ENCODE measurements around the gene VEGFB.

VEGFB gene

GRCh38 chr11:64263021-64263946 lies 28.9 kb downstream of the VEGFB start:
- DNase-seq, result no peak

- DNase-seq, result no peak
Observed at GRCh38 chr11:64263947-64264317, 29.5 kb downstream of the VEGFB start.

GRCh38 chr11:64264371-64264852 lies 30.0 kb downstream of the VEGFB start:
- DNase-seq, result no peak

DNA sequence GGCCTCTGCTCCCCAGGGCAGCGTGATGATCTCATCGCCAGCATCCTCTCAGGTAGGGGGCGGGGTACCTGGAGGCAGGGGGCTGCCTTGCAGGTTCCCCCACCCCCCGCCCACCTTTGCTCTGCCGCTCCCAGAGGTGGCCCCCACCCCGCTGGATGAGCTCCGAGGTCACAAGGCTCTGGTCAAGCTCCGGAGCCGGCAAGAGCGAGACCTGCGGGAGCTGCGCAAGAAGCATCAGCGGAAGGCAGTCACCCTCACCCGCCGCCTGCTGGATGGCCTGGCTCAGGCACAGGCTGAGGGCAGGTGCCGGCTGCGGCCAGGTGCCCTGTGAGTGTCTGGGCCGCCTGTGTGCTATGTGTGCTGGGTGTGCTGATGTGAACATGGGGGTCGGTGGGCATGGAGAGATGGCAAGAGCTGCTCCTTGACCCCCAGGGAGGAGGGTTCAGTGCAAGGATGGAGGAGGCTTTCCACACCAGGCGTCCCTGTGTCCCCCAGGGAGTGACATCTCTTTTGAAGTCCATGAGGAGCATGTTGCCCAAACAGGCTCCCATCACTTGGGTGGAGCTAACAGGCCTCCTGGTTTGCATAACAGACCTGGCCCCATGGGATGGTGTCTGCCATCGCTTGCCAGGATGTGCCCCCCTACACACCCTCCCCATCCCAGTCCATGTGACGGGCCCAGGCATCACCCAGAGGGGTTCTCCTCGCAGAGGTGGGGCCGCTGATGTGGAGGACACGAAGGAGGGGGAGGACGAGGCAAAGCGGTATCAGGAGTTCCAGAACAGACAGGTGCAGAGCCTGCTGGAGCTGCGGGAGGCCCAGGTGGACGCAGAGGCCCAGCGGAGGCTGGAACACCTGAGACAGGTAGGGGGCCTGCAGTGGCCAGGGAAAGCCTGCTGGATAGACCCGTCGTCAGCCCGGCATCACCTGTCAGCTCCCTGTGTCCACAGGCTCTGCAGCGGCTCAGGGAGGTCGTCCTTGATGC lies 31.1 kb downstream of the VEGFB start:
- DNase-seq, result no peak

- no peak for DNase-seq
Observed at GRCh38 chr11:64266339-64266738, 32.0 kb downstream of the VEGFB start.

GRCh38 chr11:64267207-64267945 lies 33.0 kb downstream of the VEGFB start:
- no peak for DNase-seq

GRCh38 chr11:64268025-64268892 lies 33.9 kb downstream of the VEGFB start:
- peak; percentile 76 for DNase-seq

DNA sequence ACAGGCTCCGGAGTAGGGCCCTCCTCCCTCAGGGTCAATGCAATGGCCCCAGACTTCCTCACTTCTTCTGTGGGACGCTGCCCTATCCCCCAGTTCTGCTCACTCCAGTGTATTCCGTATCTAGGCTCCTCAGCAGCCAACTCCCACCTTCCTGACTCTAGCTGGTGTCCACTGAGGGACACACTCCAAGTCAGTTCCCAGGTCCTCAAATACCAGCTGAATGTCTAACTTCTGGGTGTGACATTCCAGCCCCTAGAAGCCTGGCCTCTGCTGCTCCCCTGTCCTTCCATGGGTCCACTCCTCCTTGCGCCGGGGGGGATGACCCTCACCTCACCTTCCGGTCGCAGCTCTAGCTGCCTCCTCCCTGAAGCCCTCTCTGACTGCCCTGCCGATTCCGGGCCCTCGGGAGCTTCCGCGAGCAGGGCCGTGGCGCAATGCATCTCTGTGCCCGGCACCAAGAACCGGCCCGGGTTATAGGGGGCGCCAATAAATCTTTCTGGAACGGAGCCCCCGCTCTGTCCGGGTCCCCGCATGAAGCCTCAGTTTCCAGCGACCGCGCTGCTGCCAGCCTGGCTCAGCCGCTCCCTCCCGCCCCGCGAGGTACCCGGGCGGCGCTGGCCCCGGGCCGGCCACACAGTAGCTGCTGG lies 34.6 kb downstream of the VEGFB start:
- DNase-seq, result peak; percentile 76

- DNase-seq, result peak; percentile 100
Observed at GRCh38 chr11:64269540-64270220, 35.3 kb downstream of the VEGFB start.

GRCh38 chr11:64275031-64275800 lies 40.8 kb downstream of the VEGFB start:
- no peak for DNase-seq

- DNase-seq, result no peak
Observed at GRCh38 chr11:64275841-64276240, 41.5 kb downstream of the VEGFB start.

- peak; percentile 48 for DNase-seq
Observed at GRCh38 chr11:64276653-64277431, 42.5 kb downstream of the VEGFB start.

DNA sequence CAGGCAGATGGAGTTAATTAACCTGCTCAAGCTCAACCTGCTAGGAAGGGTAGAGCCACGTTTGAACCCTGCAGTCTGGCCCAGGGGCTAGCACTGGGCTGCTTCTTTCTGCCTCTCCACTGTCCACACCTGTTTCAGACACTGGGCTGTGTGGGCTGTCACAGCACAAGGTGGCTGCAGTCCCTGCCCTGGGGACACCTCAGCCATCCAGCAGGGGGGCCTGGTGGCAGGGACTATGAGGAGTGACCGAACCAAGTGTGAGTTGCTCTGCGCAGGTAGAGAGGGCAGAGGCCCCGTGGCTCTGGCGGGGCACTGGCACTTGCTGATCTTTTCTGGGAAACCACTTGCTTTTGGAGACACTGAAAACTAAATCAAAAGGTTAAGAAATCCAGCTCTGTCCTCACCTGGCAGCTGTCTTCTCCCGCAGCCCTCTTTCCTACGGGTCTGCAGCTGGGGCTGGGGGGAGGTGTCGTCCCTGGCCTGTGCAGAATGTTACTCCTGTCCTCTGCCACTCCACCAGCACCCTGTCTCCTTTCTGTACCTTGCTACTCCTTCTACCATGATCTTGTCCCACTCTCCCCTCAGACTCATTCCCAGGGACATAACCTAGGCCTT lies 44.3 kb downstream of the VEGFB start:
- no peak for DNase-seq

DNA sequence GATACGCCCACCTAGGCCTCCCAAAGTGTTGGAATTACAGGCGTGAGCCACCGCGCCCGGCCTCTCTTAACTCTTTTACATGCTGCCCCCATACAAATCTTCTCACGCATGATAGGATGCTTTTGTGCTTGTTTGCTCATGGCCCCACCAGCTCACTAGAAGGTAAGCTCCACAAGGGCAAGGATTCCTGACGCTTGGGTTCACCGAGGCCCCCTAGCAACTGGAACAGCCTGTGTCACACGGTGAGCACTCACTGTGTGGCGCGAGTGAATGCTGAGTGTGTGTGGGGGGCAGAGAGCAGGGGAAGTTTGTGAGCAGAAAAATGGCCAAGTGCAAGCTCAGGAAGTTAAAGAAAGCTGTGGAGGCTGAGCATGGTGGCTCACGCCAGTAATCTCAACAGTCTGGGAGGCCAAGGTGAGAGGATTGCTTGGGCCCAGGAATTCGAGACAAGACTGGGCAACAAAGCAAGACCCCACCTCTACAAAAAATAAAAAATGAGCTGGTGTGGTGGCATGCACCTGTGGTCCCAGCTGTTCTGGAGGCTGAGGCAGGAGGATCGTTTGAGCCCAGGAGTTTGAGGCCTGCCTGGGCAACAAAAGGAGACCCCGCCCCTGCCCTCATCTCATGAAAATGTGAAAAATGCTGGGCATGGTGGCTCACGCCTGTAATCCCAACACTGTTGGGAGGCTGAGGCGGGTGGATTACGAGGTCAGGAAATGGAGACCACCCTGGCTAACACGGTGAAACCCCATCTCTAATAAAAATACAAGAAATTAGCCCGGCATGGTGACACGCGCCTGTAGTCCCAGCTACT lies 47.8 kb downstream of the VEGFB start:
- no peak for DNase-seq

GRCh38 chr11:64283092-64283491 lies 48.7 kb downstream of the VEGFB start:
- no peak for DNase-seq

DNA sequence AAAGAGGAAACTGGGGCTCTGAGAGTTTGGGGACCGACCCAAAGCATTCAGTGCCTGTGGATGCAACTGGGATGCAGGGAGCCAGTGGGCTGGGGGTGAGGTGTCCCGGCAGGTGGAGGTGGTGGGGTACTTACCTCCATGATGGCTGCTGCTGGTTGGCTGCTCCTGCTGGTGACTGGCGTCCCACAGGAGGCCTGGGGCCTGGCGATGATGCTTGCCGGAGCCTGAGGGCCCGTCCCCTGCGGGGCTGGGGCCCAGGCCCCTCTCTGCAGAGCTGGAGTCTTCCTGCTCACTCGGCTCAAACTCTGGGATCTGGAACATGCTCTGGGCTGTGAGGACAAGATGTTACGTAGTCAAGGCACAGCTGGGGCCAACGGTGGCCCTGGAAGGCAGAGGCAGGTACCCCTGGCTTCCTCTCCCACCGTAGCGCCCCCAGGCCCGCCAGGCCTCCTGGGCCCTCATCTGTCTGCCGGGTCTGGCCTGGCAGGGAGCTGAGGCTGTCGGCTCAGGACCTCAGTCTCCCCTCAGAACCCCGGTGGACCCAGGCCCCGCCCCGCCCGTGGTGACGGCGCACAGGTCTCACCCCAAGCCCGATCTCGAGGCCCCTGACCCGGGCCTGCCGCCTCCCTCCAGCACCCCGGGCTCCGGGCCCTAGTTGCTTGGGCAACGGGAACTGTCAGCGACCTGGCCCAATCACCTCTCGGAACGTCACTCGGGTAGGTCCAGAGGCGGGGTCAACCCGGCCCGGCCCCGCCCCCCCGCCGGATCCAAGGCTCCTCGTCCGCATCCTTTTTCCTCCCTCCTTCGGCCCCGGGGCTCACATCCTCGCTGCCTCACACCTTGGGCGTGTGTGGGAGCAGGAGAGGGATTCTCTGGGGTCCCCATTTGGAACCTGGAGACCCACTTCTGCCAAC lies 49.9 kb downstream of the VEGFB start, which contains the start of gene BAD:
Gene BAD (minus strand): TSS at position 618 of the 914 bp plus-strand sequence. CDS start 297 bp downstream, at position 321.
- peak; percentile 97 for DNase-seq
